ENCODE results near the gene RGCC. TPM values are rescaled to one million over a fixed set of nuclear protein-coding genes. Genes with fewer than 3 reads are reported as not detected.
"Not testable (repeated sequence)": the region's sequence is repeated elsewhere in the genome, so short reads cannot be mapped to it uniquely, and the experiment has no call there.

Gene RGCC
- total RNA-seq, 1 donor from 2014 or later: not detected

DNA sequence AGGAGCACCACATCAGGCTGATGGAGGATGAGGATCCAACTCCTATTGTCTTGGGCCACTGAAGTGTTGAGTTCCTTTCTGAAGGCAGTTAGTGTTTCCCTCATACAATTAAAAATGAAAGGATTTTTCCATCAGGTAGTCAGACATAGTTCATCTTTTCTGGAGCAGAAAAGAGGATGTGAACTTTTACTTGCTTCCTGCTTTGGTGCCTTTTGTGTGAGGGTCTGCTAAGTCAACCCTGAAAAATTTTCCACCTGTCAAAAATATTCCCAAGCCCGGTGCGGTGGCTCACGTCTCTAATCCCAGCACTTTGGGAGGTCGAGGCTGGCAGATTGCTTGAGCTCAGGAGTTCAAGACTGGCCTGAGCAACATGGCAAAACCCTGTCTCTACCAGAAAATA lies 43.9 kb downstream of the RGCC start:
- H3K4me3 Mint-ChIP-seq (ENCODE audit: low read depth): no peak overlapping the region
- peaks cover 7% of the 10 kb centered on the region for H3K27me3 Mint-ChIP-seq
- no peak for DNase-seq (ENCODE audit: low spot score, unreplicated experiment)
- no peak overlapping the region for H3K27ac Mint-ChIP-seq
- H3K36me3 Mint-ChIP-seq (ENCODE audit: insufficient read depth): no peaks in the 10 kb centered on the region
- TF ChIP-seq, protein P1, sequence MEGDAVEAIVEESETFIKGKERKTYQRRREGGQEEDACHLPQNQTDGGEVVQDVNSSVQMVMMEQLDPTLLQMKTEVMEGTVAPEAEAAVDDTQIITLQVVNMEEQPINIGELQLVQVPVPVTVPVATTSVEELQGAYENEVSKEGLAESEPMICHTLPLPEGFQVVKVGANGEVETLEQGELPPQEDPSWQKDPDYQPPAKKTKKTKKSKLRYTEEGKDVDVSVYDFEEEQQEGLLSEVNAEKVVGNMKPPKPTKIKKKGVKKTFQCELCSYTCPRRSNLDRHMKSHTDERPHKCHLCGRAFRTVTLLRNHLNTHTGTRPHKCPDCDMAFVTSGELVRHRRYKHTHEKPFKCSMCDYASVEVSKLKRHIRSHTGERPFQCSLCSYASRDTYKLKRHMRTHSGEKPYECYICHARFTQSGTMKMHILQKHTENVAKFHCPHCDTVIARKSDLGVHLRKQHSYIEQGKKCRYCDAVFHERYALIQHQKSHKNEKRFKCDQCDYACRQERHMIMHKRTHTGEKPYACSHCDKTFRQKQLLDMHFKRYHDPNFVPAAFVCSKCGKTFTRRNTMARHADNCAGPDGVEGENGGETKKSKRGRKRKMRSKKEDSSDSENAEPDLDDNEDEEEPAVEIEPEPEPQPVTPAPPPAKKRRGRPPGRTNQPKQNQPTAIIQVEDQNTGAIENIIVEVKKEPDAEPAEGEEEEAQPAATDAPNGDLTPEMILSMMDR (IDR thresholded peaks at IDR 0.05; ENCODE audit: unreplicated experiment): no peak
- H3K4me1 Mint-ChIP-seq (ENCODE audit: low read depth): no peaks in the 10 kb centered on the region
- H3K9me3 Mint-ChIP-seq (ENCODE audit: low read depth): peaks cover 10% of the 10 kb centered on the region

DNA sequence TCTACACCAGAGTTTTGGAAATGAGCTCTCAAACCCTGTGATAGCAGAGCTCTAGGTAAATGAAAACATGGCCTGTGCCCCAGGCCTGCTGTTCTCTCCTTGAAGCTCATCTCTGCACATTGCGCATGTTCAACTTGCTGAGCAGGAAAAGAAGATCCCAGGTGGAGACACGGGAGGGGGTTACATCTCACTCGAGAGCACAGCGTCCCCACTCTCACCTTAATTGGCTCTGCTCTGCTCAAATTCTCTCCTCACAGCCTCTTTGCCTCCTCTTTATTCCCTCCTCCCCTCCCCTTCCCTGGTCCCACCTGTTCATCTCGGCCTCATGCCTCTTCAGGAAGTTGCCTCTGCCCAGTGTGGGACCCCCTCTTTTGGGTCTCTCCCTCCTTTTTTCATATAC lies 44.7 kb downstream of the RGCC start:
- peaks cover 10% of the 10 kb centered on the region for H3K9me3 Mint-ChIP-seq (ENCODE audit: low read depth)
- H3K4me1 Mint-ChIP-seq (ENCODE audit: low read depth): no peaks in the 10 kb centered on the region
- H3K4me3 Mint-ChIP-seq (ENCODE audit: low read depth): no peak overlapping the region
- no peak for DNase-seq (ENCODE audit: low spot score, unreplicated experiment)
- H3K36me3 Mint-ChIP-seq (ENCODE audit: insufficient read depth): no peaks in the 10 kb centered on the region
- H3K27ac Mint-ChIP-seq: no peak overlapping the region
- peaks cover 7% of the 10 kb centered on the region for H3K27me3 Mint-ChIP-seq
- TF ChIP-seq, protein P1 (IDR thresholded peaks at IDR 0.05; ENCODE audit: unreplicated experiment): no peak

DNA sequence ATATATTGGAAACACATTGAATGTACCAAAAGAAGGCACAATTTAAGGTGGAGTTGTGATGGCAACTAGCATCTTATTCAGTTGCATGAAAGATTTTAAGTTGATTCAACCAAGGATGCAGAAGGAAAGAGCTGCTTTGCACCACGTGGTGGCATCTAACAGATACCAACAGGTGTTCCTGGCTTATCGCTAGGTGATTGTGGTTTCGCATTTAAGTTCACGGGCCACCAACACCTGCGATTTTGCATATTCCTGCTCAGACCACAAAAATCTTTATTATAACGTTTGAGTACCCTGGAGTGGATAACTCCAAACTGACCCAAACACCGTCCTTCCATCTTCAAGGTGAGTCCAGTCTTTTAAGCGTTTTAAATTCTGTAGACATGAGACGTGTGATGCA lies 45.3 kb downstream of the RGCC start:
- H3K27ac Mint-ChIP-seq: no peak overlapping the region
- H3K4me3 Mint-ChIP-seq (ENCODE audit: low read depth): no peak overlapping the region
- TF ChIP-seq, protein P1 (IDR thresholded peaks at IDR 0.05; ENCODE audit: unreplicated experiment): no peak
- no peaks in the 10 kb centered on the region for H3K4me1 Mint-ChIP-seq (ENCODE audit: low read depth)
- DNase-seq (ENCODE audit: low spot score, unreplicated experiment): no peak
- peaks cover 4% of the 10 kb centered on the region for H3K27me3 Mint-ChIP-seq
- no peaks in the 10 kb centered on the region for H3K36me3 Mint-ChIP-seq (ENCODE audit: insufficient read depth)
- H3K9me3 Mint-ChIP-seq (ENCODE audit: low read depth): peaks cover 10% of the 10 kb centered on the region

DNA sequence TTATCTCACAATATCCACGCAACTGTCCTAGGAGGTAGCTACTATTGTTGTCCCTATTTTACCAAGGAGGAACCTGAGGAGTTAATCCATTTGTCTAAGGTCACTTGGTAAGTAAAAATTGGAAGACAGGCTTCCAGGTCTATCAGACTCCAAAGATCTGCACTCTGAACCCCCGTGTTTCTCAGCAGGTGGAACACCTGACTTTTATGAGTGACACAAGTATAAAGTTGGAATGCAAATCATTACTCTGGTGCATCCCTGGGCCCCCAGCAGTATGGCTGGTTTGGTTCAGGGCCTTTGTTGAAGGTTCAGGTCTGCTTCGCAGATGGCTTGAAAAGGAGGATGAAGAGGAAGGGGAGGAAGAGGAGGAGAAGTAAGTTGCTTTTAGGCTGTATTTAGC lies 46.0 kb downstream of the RGCC start:
- Mint-ChIP-seq H3K9me3 (ENCODE audit: low read depth) (peaks cover 10% of the 10 kb centered on the region), H3K4me3 (ENCODE audit: low read depth) (no peak overlapping the region), H3K4me1 (ENCODE audit: low read depth) (no peaks in the 10 kb centered on the region), H3K27me3 (peaks cover 4% of the 10 kb centered on the region), H3K36me3 (ENCODE audit: insufficient read depth) (no peaks in the 10 kb centered on the region), H3K27ac (no peak overlapping the region)
- TF ChIP-seq, protein P1 (IDR thresholded peaks at IDR 0.05; ENCODE audit: unreplicated experiment): no peak
- DNase-seq (ENCODE audit: low spot score, unreplicated experiment): no peak

DNA sequence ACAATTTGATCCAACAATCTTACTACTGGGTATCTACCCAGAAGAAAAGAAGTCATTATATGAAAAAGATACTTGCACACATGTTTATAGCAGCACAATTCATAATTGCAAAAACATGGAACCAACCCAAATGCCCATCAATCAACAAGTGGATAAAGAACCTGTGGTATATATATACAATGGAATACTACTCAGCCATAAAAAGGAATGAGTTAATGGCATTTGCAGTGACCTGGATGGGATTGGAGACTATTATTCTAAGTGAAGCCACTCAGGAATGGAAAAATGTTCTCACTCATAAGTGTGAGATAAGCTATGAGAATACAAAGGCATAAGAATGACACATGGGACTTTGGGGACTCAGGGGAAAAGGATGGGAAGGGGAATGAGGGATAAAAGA lies 47.3 kb downstream of the RGCC start:
- DNase-seq (ENCODE audit: low spot score, unreplicated experiment); H3K4me1 Mint-ChIP-seq (ENCODE audit: low read depth); H3K27ac Mint-ChIP-seq; H3K36me3 Mint-ChIP-seq (ENCODE audit: insufficient read depth); H3K4me3 Mint-ChIP-seq (ENCODE audit: low read depth); H3K27me3 Mint-ChIP-seq: not testable (repeated sequence)
- H3K9me3 Mint-ChIP-seq (ENCODE audit: low read depth): peaks cover 10% of the 10 kb centered on the region

DNA sequence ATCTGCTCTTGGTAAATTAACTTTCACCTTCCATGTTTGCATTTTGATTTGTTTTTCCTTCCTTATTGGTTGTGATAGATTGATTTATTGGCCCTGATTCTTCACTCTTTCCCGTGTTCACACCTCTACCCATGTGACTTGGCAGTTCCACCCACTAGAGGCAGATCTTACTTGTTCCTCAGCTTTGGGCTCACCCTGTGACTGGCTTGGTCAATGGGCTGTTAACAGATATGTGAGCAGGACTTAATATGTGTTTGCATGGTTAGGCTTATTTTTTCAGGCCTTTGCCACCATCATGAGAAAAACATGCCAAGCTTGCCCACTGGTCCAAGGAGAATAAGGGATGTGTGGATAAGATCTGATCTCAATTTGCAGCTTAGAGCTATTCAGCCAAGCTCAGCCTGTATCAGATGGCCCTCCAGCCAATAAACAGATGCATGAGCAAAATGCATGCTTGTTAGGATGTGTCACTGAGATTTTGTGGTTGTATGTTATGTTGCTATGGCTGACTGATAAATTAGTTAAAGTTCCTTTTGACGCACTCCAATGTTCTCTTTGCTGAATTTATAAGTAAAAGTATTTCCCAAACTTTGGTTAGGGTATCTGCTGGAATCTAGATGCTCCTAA lies 48.0 kb downstream of the RGCC start:
- H3K27ac Mint-ChIP-seq: peak overlapping the region; percentile 40
- peaks cover 4% of the 10 kb centered on the region for H3K27me3 Mint-ChIP-seq
- H3K36me3 Mint-ChIP-seq (ENCODE audit: insufficient read depth): no peaks in the 10 kb centered on the region
- no peak for DNase-seq (ENCODE audit: low spot score, unreplicated experiment)
- H3K4me3 Mint-ChIP-seq (ENCODE audit: low read depth): no peak overlapping the region
- H3K9me3 Mint-ChIP-seq (ENCODE audit: low read depth): peaks cover 10% of the 10 kb centered on the region
- no peaks in the 10 kb centered on the region for H3K4me1 Mint-ChIP-seq (ENCODE audit: low read depth)
- TF ChIP-seq, protein P1 (IDR thresholded peaks at IDR 0.05; ENCODE audit: unreplicated experiment): no peak
